ENCODE results near the gene ANO2.

DNA sequence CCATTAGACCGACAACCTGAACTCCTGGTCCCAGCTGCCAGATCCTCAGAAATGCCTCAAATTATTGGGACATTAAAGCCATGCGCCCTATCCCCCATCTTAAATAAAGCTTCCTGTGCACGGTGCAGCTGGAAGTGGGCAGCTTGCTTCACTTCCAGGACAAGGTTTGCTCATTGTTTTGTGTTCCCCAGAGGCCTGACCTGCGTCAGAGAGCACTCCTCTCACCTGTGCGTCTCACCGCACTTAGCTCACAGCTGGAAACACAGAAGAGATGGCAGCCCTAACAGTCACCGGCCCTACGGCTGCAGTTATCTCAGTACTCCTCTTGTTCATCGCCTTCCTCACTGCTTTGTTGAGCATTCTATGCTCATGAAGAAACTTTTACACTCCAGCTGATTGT lies 135.5 kb downstream of the ANO2 start:
- TF ChIP-seq, protein P1, sequence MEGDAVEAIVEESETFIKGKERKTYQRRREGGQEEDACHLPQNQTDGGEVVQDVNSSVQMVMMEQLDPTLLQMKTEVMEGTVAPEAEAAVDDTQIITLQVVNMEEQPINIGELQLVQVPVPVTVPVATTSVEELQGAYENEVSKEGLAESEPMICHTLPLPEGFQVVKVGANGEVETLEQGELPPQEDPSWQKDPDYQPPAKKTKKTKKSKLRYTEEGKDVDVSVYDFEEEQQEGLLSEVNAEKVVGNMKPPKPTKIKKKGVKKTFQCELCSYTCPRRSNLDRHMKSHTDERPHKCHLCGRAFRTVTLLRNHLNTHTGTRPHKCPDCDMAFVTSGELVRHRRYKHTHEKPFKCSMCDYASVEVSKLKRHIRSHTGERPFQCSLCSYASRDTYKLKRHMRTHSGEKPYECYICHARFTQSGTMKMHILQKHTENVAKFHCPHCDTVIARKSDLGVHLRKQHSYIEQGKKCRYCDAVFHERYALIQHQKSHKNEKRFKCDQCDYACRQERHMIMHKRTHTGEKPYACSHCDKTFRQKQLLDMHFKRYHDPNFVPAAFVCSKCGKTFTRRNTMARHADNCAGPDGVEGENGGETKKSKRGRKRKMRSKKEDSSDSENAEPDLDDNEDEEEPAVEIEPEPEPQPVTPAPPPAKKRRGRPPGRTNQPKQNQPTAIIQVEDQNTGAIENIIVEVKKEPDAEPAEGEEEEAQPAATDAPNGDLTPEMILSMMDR (IDR thresholded peaks at IDR 0.05; ENCODE audit: extremely low read depth in 1 of 2, insufficient read depth in 1 of 2, low read depth in 1 of 2, low read length in 2 of 2) = no peak
- TF ChIP-seq POLR2A (IDR thresholded peaks at IDR 0.05; ENCODE audit: low read depth, low read length) (no peak), EZH2 (IDR thresholded peaks at IDR 0.05; ENCODE audit: borderline replicate concordance, low read depth, low read length, severe bottlenecking) (no peak)
